Activated T-cell treated with anti-CD3 and anti-CD28 coated beads for 4 hours (primary cell): Measurements from ENCODE around the gene ARFGAP1.

Experiments
- DNase-seq: peaks from one replicate; pipeline ENCODE4 v3.0.0-alpha.2; 2020

The ARFGAP1 gene

GRCh38 chr20:63336232-63336752 lies 63.7 kb downstream of the ARFGAP1 start:
- DNase-seq: no peak

- no peak for DNase-seq
Measured at GRCh38 chr20:63337786-63338420, 65.3 kb downstream of the ARFGAP1 start.
